Measurements from ENCODE around the gene G0S2.

- TF ChIP-seq POLR2AphosphoS5 (IDR thresholded peaks at IDR 0.05) (no peak), EP300 (IDR thresholded peaks at IDR 0.05) (no peak), POLR2A (IDR thresholded peaks at IDR 0.05) (no peak)
- TF ChIP-seq, protein P1, sequence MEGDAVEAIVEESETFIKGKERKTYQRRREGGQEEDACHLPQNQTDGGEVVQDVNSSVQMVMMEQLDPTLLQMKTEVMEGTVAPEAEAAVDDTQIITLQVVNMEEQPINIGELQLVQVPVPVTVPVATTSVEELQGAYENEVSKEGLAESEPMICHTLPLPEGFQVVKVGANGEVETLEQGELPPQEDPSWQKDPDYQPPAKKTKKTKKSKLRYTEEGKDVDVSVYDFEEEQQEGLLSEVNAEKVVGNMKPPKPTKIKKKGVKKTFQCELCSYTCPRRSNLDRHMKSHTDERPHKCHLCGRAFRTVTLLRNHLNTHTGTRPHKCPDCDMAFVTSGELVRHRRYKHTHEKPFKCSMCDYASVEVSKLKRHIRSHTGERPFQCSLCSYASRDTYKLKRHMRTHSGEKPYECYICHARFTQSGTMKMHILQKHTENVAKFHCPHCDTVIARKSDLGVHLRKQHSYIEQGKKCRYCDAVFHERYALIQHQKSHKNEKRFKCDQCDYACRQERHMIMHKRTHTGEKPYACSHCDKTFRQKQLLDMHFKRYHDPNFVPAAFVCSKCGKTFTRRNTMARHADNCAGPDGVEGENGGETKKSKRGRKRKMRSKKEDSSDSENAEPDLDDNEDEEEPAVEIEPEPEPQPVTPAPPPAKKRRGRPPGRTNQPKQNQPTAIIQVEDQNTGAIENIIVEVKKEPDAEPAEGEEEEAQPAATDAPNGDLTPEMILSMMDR (IDR thresholded peaks at IDR 0.05) = no peak
These were observed 14.3 kb downstream of the G0S2 start for GRCh38 chr1:209689477-209689876.

Measured in sigmoid colon (tissue), 4 donors.